T-cell (primary cell): Measurements from ENCODE around the gene ITM2B. TPM values are rescaled to one million over a fixed set of nuclear protein-coding genes. Genes with fewer than 3 reads are reported as not detected.
A peak's percentile ranks its signal among the peaks of the same experiment; 100 is the strongest.

Experiments used
- ATAC-seq, 4 experiments: fragments of 200-7000 bp in 3 of 4; fragments of 150-1000 bp in 1 of 4; cut with Tn5 transposase; replicated peaks in 1 of 4; 1 replicate in 3 of 4; 2 replicates in 1 of 4; pipeline ENCODE4 v1.10.0; 2021; ENCODE audit warnings: moderate library complexity in 3 of 4, mild to moderate bottlenecking in 2 of 4, moderate number of reproducible peaks in 1 of 4
- CTCF ChIA-PET, 2 donors: fragments of 300-600 bp; sonication (Branson Sonifier 250); formaldehyde crosslinking; loops; one replicate each; lab custom pipeline; 2022; ENCODE audit warnings: antibody characterized with exemption in 2 of 2; lab: Charles Lee
- POLR2A ChIA-PET, 2 donors: fragments of 300-600 bp; sonication (Branson Sonifier 250); formaldehyde crosslinking; loops; one replicate each; lab custom pipeline; 2022; ENCODE audit warnings: antibody characterized with exemption in 2 of 2; lab: Charles Lee
- DNase-seq, 35 experiments: peaks; one replicate each; pipeline versions ENCODE4 v3.0.0 to v3.0.0-alpha.2; 2013 to 2023
- H3K27ac ChIP-seq: one replicate; pipeline ENCODE4 v1.5.1; 2013; ENCODE audit warnings: low read length
- H3K27me3 ChIP-seq, 2 experiments: replicated peaks in 1 of 2; 1 replicate in 1 of 2; 2 replicates in 1 of 2; pipeline versions ENCODE4 v1.6.1 to v1.7.0; 2013; ENCODE audit warnings: low read length in 1 of 2, mixed read lengths in 1 of 2; ENCODE audit not compliant: control insufficient read depth in 2 of 2, insufficient read depth in 2 of 2; ENCODE audit errors: extremely low read depth in 1 of 2
- H3K36me3 ChIP-seq, 2 donors: 1 replicate in 1 of 2; 2 replicates in 1 of 2; pipeline versions ENCODE4 v1.6.1 to v1.7.0; 2013; ENCODE audit warnings: low read length in 1 of 2; ENCODE audit not compliant: control insufficient read depth in 2 of 2, insufficient read depth in 1 of 2; ENCODE audit errors: extremely low read depth in 1 of 2
- H3K4me1 ChIP-seq, 2 experiments: 1 replicate in 1 of 2; 2 replicates in 1 of 2; pipeline versions ENCODE4 v1.6.1 to v1.7.0; 2013; ENCODE audit warnings: low read length in 2 of 2, mixed read lengths in 1 of 2; ENCODE audit not compliant: insufficient read depth in 2 of 2, control insufficient read depth in 1 of 2; ENCODE audit errors: extremely low read depth in 1 of 2
- H3K4me3 ChIP-seq, 2 donors: 1 replicate in 1 of 2; 2 replicates in 1 of 2; pipeline versions ENCODE4 v1.5.1 to v1.7.0; 2013; ENCODE audit warnings: mild to moderate bottlenecking in 2 of 2, low read length in 1 of 2, moderate library complexity in 1 of 2; ENCODE audit not compliant: control insufficient read depth in 1 of 2; ENCODE audit errors: extremely low read depth in 1 of 2
- H3K9me3 ChIP-seq: 2 replicates; pipeline ENCODE4 v1.7.0; 2013
- H3K27ac Mint-ChIP-seq, 2 donors: one replicate each; pipeline ENCODE4 v1.8.0; 2020 to 2021; ENCODE audit warnings: mild to moderate bottlenecking in 2 of 2, mixed read lengths in 2 of 2
- H3K27me3 Mint-ChIP-seq, 2 donors: one replicate each; pipeline ENCODE4 v1.8.0; 2021 to 2022; ENCODE audit warnings: mixed read lengths in 2 of 2
- H3K36me3 Mint-ChIP-seq: one replicate; pipeline ENCODE4 v1.8.0; 2021; ENCODE audit warnings: mixed read lengths
- H3K4me1 Mint-ChIP-seq, 3 donors: one replicate each; pipeline ENCODE4 v1.8.0; 2020 to 2022; ENCODE audit warnings: mixed read lengths in 3 of 3, mild to moderate bottlenecking in 1 of 3
- H3K4me3 Mint-ChIP-seq, 3 donors: one replicate each; pipeline ENCODE4 v1.8.0; 2020 to 2022; ENCODE audit warnings: mild to moderate bottlenecking in 3 of 3, mixed read lengths in 3 of 3, moderate library complexity in 3 of 3
- H3K9me3 Mint-ChIP-seq, 3 donors: one replicate each; pipeline ENCODE4 v1.8.0; 2020 to 2022; ENCODE audit warnings: mixed read lengths in 3 of 3
- WGBS: methylation state at CpG from one replicate; pipeline ENCODE4 v1.1.5; 2013; ENCODE audit warnings: missing lambda C conversion rate; ENCODE audit not compliant: insufficient coverage; 5-methylcytosine and 5-hydroxymethylcytosine counted together
- total RNA-seq, 35 experiments: library from RNA in 6 of 35; stranded (reverse) in 6 of 35; fragments of 120-200 nt in 1 of 35; gene quantifications; one replicate each; pipeline versions ENCODE4 v1.2.1 to v1.2.4 and lab custom pipeline; 2013 to 2026

Gene ITM2B
- total RNA-seq, 5 donors from 2014 or later (not counting 1 experiment from before 2014, with no cell fraction given) = 347 to 539 (median 452) TPM

DNA sequence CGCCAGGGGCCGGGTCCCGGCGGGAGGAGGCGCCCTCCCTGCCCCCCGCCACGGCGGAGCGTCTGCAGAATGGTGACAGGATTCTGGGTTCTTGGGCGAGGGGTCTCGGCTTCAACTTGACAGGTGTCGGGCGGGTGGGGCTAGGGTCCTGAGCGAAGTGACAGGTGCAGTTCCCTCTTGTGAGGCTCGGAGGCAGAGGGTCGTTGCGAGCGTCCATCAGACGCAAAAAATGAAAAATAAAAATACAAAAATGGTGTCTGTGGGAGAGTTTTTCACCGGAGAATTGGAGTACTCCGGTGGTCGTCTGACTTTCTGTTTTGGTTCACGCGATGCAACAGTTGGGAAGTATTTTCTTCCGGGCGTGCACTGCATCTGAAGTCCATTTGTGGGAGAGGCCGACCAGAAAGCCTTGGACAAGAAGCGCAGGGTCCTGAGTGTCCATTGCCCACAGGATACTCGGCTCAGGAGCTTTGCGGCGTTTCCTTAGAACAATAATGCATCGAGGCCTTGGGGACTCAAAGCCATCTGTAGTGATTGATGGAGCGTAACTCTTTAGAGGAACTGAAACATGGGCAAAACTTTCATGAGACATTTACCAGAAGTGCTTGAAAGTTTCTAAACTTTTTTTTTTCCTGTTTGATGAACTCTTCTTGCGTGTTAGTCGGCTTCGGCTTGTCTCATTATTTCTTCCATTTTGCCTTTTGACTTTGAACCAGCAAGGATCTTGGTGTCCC is 71.3 kb downstream of the ITM2B start:
- Histone ChIP-seq H3K4me3 (peak overlapping the region; percentile 96 to 98), H3K36me3 (no peaks in the 10 kb centered on the region), H3K27me3 (no peaks in the 10 kb centered on the region), H3K4me1 (peaks cover 11 to 16% of the 10 kb centered on the region in 2 experiments), H3K9me3 (no peaks in the 10 kb centered on the region), H3K27ac (peak overlapping the region; percentile 99)
- Mint-ChIP-seq H3K27ac (peak overlapping the region; percentile 95 to 97), H3K9me3 (no peaks in the 10 kb centered on the region), H3K4me1 (peaks cover 33 to 43% (median 35%) of the 10 kb centered on the region in 3 donors), H3K27me3 (no peaks in the 10 kb centered on the region), H3K4me3 (peak overlapping the region; percentile 94 to 97 (median 95)), H3K36me3 (peaks cover 14% of the 10 kb centered on the region)
- CTCF ChIA-PET = interaction anchor here in 1 of 2 donors (0.7 kb wide), 1 partner anchor 83 kb away, joined by 3 read pairs; no protein-coding TSS in a partner anchor
- DNase-seq (peak in 8 of 35 experiments; percentile 4 to 59 (median 30)), ATAC-seq (peak in 3 of 4 experiments; percentile 6 to 15 (median 11))
- POLR2A ChIA-PET = interaction anchor here (0.5 to 1.0 kb wide), 3 partner anchors 10 to 118 kb away, joined by 3 read pairs; no protein-coding TSS in a partner anchor
- WGBS = 1% methylated on average over 35 of the region's 36 CpGs

DNA sequence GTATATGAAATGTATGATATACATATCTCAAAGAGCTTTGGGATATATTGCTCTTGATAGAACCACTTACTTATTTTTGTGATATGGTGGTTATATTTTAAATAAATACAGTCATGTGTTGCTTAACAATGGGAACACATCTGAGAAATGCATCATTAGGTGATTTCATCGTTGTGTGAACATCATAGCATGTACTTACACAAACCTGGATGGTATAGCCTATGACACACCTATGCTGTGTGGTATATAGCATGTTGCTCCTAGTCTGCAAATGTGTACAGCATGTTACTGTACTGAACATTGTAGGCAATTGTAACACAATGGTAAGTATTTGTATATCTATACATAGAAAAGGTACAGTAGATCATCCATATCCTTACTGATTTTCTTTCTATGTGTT is 78.2 kb downstream of the ITM2B start:
- Mint-ChIP-seq H3K4me3 (no peak overlapping the region), H3K9me3 (no peaks in the 10 kb centered on the region), H3K27ac (no peak overlapping the region), H3K36me3 (peaks cover 36% of the 10 kb centered on the region), H3K4me1 (peaks cover 53 to 59% (median 53%) of the 10 kb centered on the region in 3 donors), H3K27me3 (no peaks in the 10 kb centered on the region)
- ChIA-PET CTCF (interaction anchor here in 1 of 2 donors (0.6 kb wide), 1 partner anchor 13 kb away, joined by 3 read pairs; no protein-coding TSS in a partner anchor), POLR2A (interaction anchor here in 1 of 2 donors (0.6 kb wide), 1 partner anchor 88 kb away, joined by 3 read pairs; no protein-coding TSS in a partner anchor)
- Histone ChIP-seq H3K36me3 (peaks cover 0 to 2% of the 10 kb centered on the region in 2 donors), H3K9me3 (no peaks in the 10 kb centered on the region), H3K27ac (no peak overlapping the region), H3K4me3 (no peak overlapping the region), H3K4me1 (peaks cover 0 to under 1% of the 10 kb centered on the region in 2 experiments), H3K27me3 (no peaks in the 10 kb centered on the region)
- no CpG with 5 or more reads among the region's 1 CpG for WGBS
- DNase-seq (no peak), ATAC-seq (peak in 1 of 4 experiments; percentile 31)

DNA sequence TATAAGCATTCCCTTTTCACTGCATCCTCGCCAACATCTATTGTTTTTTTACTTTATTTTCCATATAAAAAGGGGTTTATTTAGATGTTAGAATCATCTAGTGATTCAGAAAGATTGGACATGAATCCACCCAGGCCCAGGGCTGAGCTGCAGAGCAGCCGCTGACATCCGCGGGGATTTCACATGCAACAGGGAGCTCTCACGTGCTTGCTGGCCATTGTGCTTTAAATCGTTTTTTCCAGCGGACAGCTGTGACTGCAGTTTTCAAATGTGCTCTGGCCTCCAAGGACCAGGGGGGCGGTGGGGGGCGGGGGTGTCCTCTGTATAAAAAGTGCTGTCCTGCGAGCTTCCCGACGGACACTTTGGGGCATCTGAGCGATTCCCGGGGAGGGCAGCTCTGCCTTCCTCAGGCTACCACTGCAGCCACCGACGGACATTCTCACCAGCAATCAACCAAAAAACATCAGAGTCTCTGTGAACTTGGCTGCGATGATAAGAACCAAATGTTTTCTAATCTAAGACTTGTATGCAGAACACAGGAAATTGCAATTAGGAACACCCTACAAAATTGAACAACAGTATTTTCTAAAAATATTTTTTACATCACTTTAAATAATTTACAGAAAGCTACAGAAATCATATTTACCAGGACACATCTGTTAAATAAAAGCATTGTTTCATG is 83.1 kb downstream of the ITM2B start:
- 95% methylated on average over 13 of the region's 17 CpGs for WGBS
- H3K27me3 ChIP-seq = peaks cover 0 to 5% of the 10 kb centered on the region in 2 experiments
- Mint-ChIP-seq H3K27ac (peak overlapping the region in 1 of 2 donors; percentile 28), H3K27me3 (no peaks in the 10 kb centered on the region), H3K4me1 (peaks cover 35 to 48% (median 40%) of the 10 kb centered on the region in 3 donors), H3K36me3 (peaks cover 46% of the 10 kb centered on the region), H3K9me3 (no peaks in the 10 kb centered on the region), H3K4me3 (no peak overlapping the region)
- no peak overlapping the region for H3K4me3 ChIP-seq
- H3K4me1 ChIP-seq = peaks cover 0 to 31% of the 10 kb centered on the region in 2 experiments
- ChIA-PET CTCF (no interaction called here), POLR2A (interaction anchor here in 1 of 2 donors (0.6 to 1.8 kb wide), 2 partner anchors 8 to 9 kb away, joined by 3 to 5 read pairs; no protein-coding TSS in a partner anchor)
- no peaks in the 10 kb centered on the region for H3K9me3 ChIP-seq
- DNase-seq = no peak
- no peak overlapping the region for H3K27ac ChIP-seq
- ATAC-seq = no peak
- H3K36me3 ChIP-seq = peaks cover 8 to 10% of the 10 kb centered on the region in 2 donors

DNA sequence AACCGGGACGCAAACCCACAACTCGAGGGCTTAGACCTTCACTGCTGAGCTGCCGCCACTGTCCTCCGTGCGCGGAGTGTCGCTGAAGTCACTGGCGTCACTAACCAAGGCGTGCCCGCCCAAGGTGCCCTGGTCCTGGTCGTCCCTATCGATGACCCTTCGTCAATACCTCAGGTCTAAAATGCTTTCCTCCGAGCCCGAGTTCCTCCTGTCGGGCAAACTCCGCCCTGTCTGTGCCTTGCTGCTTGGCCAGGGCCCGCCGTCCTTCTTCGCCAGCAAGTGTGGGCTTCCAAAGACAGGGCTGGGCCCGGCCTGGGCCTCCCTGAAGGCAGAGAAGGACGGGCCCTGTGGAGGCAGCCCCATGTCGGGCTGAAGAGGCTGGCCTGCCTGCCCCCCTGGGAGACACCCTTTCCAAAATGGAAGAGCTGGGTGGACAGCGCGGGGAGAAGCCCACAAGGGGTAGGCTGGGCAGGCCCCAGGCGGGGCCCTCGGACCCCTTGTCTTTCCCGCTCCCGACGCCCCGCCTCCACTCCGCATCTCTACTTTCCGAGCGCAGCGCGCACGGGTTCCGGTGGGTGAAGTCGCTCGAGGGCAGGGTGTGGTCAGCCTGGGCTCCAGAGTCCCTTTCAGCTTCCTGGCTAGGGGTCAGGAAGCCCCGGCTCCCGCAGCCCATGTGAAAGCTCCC is 84.0 kb downstream of the ITM2B start:
- peaks cover 0 to 5% of the 10 kb centered on the region in 2 experiments for H3K27me3 ChIP-seq
- CTCF ChIA-PET = no interaction called here
- POLR2A ChIA-PET = interaction anchor here in 1 of 2 donors (0.6 kb wide), 1 partner anchor 14 kb away, joined by 4 read pairs; no protein-coding TSS in a partner anchor
- H3K36me3 ChIP-seq = peaks cover 8 to 10% of the 10 kb centered on the region in 2 donors
- no peak overlapping the region for H3K4me3 ChIP-seq
- ATAC-seq (no peak), DNase-seq (no peak)
- H3K4me3 Mint-ChIP-seq = peak overlapping the region in 1 of 3 donors; percentile 90
- no peaks in the 10 kb centered on the region for H3K27me3 Mint-ChIP-seq
- peaks cover 52% of the 10 kb centered on the region for H3K36me3 Mint-ChIP-seq
- peaks cover 39 to 56% (median 44%) of the 10 kb centered on the region in 3 donors for H3K4me1 Mint-ChIP-seq
- WGBS = 99% methylated on average over 43 of the region's 43 CpGs
- H3K27ac Mint-ChIP-seq = no peak overlapping the region
- H3K27ac ChIP-seq = no peak overlapping the region
- peaks cover 0 to 31% of the 10 kb centered on the region in 2 experiments for H3K4me1 ChIP-seq
- H3K9me3 Mint-ChIP-seq = peaks cover 0 to 5% (median 0%) of the 10 kb centered on the region in 3 donors
- no peaks in the 10 kb centered on the region for H3K9me3 ChIP-seq

DNA sequence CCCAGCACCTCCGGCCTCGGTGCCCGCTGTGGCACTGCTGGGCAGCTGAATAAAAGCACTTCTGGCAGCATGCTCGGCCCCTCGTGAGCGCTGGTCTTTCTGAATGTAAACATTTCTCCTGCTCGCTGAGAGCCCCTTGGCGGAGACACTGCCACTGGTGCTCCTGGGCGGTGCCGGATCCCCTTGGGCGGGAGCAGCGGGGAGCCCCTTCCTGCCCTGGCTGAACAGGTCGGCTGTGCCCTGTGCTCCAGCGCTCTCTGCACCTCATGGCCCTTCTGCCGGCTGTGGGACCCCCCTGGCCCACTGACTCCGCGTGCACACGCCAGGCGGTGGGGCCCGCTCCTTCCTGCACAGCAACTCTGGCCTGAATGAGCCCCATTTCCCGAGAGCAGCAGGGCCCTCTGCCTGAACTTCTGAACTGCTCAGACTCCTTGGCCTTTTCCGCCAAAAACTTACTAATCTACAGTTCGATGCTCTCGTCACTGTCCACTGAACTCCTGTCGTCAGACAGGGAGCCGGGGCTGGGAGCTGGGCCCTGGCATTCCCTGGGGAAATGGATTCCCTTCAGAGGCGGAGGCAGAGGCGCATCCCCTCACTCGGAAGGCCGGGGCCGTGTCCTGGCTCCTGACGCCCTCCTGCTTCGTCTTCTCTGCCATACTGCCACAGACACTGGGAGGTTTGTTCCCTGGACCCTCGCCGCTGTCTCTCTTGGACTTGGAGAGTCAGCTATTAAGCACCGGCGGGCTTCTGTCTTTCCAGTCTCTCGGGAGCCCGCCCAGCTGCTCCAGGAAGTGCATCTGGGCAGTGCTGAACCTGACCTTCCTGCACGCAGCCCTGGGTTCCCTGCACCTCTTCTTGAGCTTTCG is 84.7 kb downstream of the ITM2B start:
- peak overlapping the region; percentile 79 to 90 (median 80) for H3K4me3 Mint-ChIP-seq
- CTCF ChIA-PET = no interaction called here

More for the DNA sequence above, 84.7 kb downstream of the ITM2B start:
- Mint-ChIP-seq H3K27ac (peak overlapping the region in 1 of 2 donors; percentile 81), H3K36me3 (peaks cover 54% of the 10 kb centered on the region), H3K9me3 (peaks cover 0 to 12% (median 0%) of the 10 kb centered on the region in 3 donors), H3K4me1 (peaks cover 36 to 52% (median 39%) of the 10 kb centered on the region in 3 donors), H3K27me3 (no peaks in the 10 kb centered on the region)
- H3K4me3 ChIP-seq = peak overlapping the region; percentile 47 to 74
- peaks cover 0 to 31% of the 10 kb centered on the region in 2 experiments for H3K4me1 ChIP-seq
- POLR2A ChIA-PET = no interaction called here
- no peak overlapping the region for H3K27ac ChIP-seq
- DNase-seq = peak in 2 of 35 experiments; percentile 6 to 11
- H3K9me3 ChIP-seq = no peaks in the 10 kb centered on the region
- peak in 2 of 4 experiments; percentile 25 to 35 for ATAC-seq
- H3K36me3 ChIP-seq = peaks cover 8 to 10% of the 10 kb centered on the region in 2 donors
- peaks cover 0 to 5% of the 10 kb centered on the region in 2 experiments for H3K27me3 ChIP-seq
- WGBS = 89% methylated on average over 41 of the region's 41 CpGs
